OCI-LY3 (cell line): Measurements from ENCODE around the gene RNF166.

Source experiments
- CTCF ChIP-seq: fragments of 200-600, 300-600 bp; sonication (generic); IDR thresholded peaks from 2 replicates; pipeline ENCODE4 v1.5.1; 2014; ENCODE audit warnings: antibody characterized with exemption, low read length, low read depth
- EZH2phosphoT487 ChIP-seq: fragments of 200-600 bp; shearing (Covaris generic); IDR thresholded peaks from 2 replicates; pipeline ENCODE4 v1.6.1; 2018; ENCODE audit warnings: antibody characterized with exemption, mixed run types, low read depth

- no peak for TF ChIP-seq CTCF
- no peak for TF ChIP-seq EZH2phosphoT487
Observed at GRCh38 chr16:88711750-88712340, 5.6 kb upstream of the RNF166 start.
